Mesothelial cell of epicardium (in vitro differentiated cells): ENCODE results near the gene SLAIN2. TPM values are rescaled to one million over a fixed set of nuclear protein-coding genes. Genes with fewer than 3 reads are reported as not detected.

Experiments
- DNase-seq, 2 experiments: peaks; one replicate each; pipeline ENCODE4 v3.0.0; 2021; ENCODE audit warnings: low spot score in 2 of 2; ENCODE audit not compliant: unreplicated experiment in 2 of 2
- H3K27ac Mint-ChIP-seq: 2 replicates; pipeline ENCODE4 v1.8.0; 2021; ENCODE audit warnings: mixed read lengths
- H3K27me3 Mint-ChIP-seq: 2 replicates; pipeline ENCODE4 v1.8.0; 2021; ENCODE audit warnings: low read depth, mixed read lengths
- H3K36me3 Mint-ChIP-seq: 2 replicates; pipeline ENCODE4 v1.8.0; 2021; ENCODE audit warnings: mixed read lengths
- H3K4me1 Mint-ChIP-seq: 2 replicates; pipeline ENCODE4 v1.8.0; 2021; ENCODE audit warnings: mixed read lengths
- H3K4me3 Mint-ChIP-seq: 2 replicates; pipeline ENCODE4 v1.8.0; 2021; ENCODE audit warnings: mild to moderate bottlenecking, moderate library complexity, mixed read lengths
- H3K9me3 Mint-ChIP-seq: 2 replicates; pipeline ENCODE4 v1.8.0; 2021; ENCODE audit warnings: mixed read lengths
- total RNA-seq: library from RNA; stranded (reverse); gene quantifications from 3 replicates; pipeline ENCODE4 v1.2.1, GENCODE V29; 2021
- TF ChIP-seq, protein P1 (sequence below): fragments of 200-600 bp; sonication (generic); IDR thresholded peaks from one replicate; pipeline ENCODE4 v1.5.0; 2021; ENCODE audit warnings: antibody characterized with exemption; ENCODE audit not compliant: unreplicated experiment

The SLAIN2 gene
- total RNA-seq, 1 donor from 2014 or later: 60.1 TPM

DNA sequence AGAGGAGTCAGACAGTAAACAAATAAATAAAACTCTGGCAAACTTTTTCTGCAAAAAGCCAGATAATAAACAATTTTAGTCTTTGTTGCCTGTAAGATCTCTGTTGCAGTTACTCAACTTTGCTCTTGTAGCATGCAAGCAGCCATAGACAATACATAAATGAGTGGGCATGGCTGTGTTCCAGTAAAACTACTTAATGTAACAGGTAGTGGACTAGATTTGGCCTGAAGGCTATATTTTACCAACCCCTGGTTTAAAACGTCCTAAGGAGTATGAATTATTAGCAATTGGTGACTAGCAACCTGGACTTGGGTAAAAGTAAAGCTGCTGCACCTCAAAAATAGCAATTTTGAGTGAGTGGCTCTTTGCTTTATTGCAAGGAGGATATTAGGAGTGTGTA is 30.9 kb downstream of the SLAIN2 start:
- peaks cover 5% of the 10 kb centered on the region for H3K36me3 Mint-ChIP-seq
- H3K4me1 Mint-ChIP-seq: peaks cover 33% of the 10 kb centered on the region
- TF ChIP-seq, protein P1, sequence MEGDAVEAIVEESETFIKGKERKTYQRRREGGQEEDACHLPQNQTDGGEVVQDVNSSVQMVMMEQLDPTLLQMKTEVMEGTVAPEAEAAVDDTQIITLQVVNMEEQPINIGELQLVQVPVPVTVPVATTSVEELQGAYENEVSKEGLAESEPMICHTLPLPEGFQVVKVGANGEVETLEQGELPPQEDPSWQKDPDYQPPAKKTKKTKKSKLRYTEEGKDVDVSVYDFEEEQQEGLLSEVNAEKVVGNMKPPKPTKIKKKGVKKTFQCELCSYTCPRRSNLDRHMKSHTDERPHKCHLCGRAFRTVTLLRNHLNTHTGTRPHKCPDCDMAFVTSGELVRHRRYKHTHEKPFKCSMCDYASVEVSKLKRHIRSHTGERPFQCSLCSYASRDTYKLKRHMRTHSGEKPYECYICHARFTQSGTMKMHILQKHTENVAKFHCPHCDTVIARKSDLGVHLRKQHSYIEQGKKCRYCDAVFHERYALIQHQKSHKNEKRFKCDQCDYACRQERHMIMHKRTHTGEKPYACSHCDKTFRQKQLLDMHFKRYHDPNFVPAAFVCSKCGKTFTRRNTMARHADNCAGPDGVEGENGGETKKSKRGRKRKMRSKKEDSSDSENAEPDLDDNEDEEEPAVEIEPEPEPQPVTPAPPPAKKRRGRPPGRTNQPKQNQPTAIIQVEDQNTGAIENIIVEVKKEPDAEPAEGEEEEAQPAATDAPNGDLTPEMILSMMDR: no peak
- no peak for DNase-seq
- H3K27ac Mint-ChIP-seq: peak overlapping the region; percentile 32
- no peaks in the 10 kb centered on the region for H3K27me3 Mint-ChIP-seq
- H3K4me3 Mint-ChIP-seq: no peak overlapping the region
- H3K9me3 Mint-ChIP-seq: no peaks in the 10 kb centered on the region

DNA sequence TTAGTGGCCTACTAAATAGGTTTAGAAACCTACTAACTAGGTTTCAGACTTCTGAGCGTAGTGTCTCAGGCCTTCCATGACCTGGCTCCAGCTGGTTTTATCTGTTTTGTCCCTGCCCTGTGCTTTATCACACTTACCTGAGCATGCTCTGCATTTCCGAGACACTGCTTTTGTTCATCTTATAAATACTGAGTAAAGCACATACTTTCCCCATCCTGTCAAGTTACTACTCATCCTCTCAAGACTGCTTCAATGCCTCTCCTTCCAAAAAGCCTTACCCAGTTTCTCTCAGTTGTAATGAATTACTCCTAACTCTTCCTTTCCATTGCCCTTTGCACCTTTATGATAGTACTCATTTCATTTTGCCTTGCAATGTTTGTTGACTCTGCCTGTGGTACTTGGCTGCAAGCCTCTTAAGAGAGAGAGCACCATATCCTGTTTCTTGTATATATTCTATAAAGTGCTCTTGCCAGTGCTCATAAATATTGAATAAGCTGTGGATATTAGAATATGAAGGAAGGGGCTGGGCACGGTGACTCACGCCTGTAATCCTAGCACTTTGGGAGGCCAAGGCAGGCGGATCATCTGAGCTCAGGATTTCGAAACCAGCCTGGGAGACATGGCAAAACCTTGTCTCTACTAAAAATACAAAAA is 34.4 kb downstream of the SLAIN2 start:
- TF ChIP-seq, protein P1: no peak
- H3K36me3 Mint-ChIP-seq: peaks cover 7% of the 10 kb centered on the region
- no peak overlapping the region for H3K4me3 Mint-ChIP-seq
- no peak for DNase-seq
- no peaks in the 10 kb centered on the region for H3K9me3 Mint-ChIP-seq
- H3K27ac Mint-ChIP-seq: peak overlapping the region; percentile 62
- H3K4me1 Mint-ChIP-seq: peaks cover 18% of the 10 kb centered on the region
- no peaks in the 10 kb centered on the region for H3K27me3 Mint-ChIP-seq

GRCh38 chr4:48379587-48380180 is 38.4 kb downstream of the SLAIN2 start:
- TF ChIP-seq, protein P1: no peak
- peaks cover 12% of the 10 kb centered on the region for H3K36me3 Mint-ChIP-seq
- no peaks in the 10 kb centered on the region for H3K27me3 Mint-ChIP-seq
- no peak for DNase-seq
- H3K4me1 Mint-ChIP-seq: peaks cover 10% of the 10 kb centered on the region
- H3K27ac Mint-ChIP-seq: peak overlapping the region; percentile 2
- no peak overlapping the region for H3K4me3 Mint-ChIP-seq
- H3K9me3 Mint-ChIP-seq: no peaks in the 10 kb centered on the region

DNA sequence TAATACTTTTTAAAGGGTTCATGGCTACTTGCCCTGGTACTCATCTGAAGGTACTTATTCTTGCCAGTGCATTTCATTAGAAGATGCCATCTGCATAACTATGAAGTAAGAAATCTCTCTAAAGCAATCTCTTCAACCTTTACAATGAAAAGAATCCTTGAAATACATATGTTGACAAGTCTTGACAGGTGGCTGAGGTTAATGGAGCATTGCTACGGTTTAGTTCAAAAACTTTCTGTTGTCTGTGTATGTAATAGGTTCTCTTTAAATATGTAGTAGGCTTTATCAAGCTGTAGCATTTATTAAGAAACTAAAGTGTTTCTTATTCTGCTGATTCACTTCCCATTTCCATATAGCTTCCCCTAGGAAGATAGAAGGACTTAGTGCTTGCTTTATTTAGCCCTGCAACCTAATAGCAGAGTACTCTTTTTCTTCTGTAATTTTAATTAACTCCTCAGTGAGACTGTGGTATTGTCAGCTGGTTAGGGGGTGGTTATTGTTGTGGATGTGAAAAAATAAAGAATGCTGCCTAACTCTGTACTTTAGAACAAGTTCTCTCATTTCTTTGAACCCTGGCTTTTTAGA is 39.3 kb downstream of the SLAIN2 start:
- H3K4me1 Mint-ChIP-seq: peaks cover 3% of the 10 kb centered on the region

GRCh38 chr4:48388525-48389154 is 47.3 kb downstream of the SLAIN2 start:
- no peak overlapping the region for H3K27ac Mint-ChIP-seq
- peaks cover 22% of the 10 kb centered on the region for H3K36me3 Mint-ChIP-seq
- no peaks in the 10 kb centered on the region for H3K27me3 Mint-ChIP-seq
- H3K9me3 Mint-ChIP-seq: no peaks in the 10 kb centered on the region
- no peak for DNase-seq
- H3K4me1 Mint-ChIP-seq: no peaks in the 10 kb centered on the region
- H3K4me3 Mint-ChIP-seq: no peak overlapping the region
- TF ChIP-seq, protein P1: no peak

More for the DNA sequence above, 39.3 kb downstream of the SLAIN2 start:
- H3K36me3 Mint-ChIP-seq: peaks cover 17% of the 10 kb centered on the region
- no peak overlapping the region for H3K4me3 Mint-ChIP-seq
- TF ChIP-seq, protein P1: no peak
- no peaks in the 10 kb centered on the region for H3K27me3 Mint-ChIP-seq
- DNase-seq: no peak
- peak overlapping the region; percentile 54 for H3K27ac Mint-ChIP-seq
- no peaks in the 10 kb centered on the region for H3K9me3 Mint-ChIP-seq
